Gastroesophageal sphincter (tissue), 4 donors: ENCODE measurements around the gene HS2ST1. TPM values are rescaled to one million over a fixed set of nuclear protein-coding genes. Genes with fewer than 3 reads are reported as not detected.

ENCODE experiments used
- ATAC-seq: fragments of 150-250 bp; one replicate; pipeline ENCODE4 v1.9.1; 2016; ENCODE audit warnings: mild to moderate bottlenecking, moderate library complexity
- H3K27ac ChIP-seq, 4 donors: fragments of 200-600 bp; sonication (generic) in 3 of 4; 1 replicate in 3 of 4; 2 replicates in 1 of 4; pipeline ENCODE4 v1.5.1; 2016 to 2019
- H3K27me3 ChIP-seq: fragments of 200-600 bp; sonication (generic); one replicate; pipeline ENCODE4 v1.5.1; 2019
- H3K36me3 ChIP-seq, 2 donors: fragments of 200-600 bp; sonication (generic); one replicate each; pipeline ENCODE4 v1.5.1; 2019; ENCODE audit warnings: control low read depth in 1 of 2
- H3K4me1 ChIP-seq, 3 donors: fragments of 200-600 bp; sonication (generic); 1 replicate in 2 of 3; 2 replicates in 1 of 3; pipeline ENCODE4 v1.5.1; 2016 to 2019; ENCODE audit warnings: control low read depth in 2 of 3
- H3K4me3 ChIP-seq, 2 donors: fragments of 200-600 bp; sonication (generic); one replicate each; pipeline ENCODE4 v1.5.1; 2019; ENCODE audit warnings: mild to moderate bottlenecking in 1 of 2, moderate library complexity in 1 of 2
- H3K9me3 ChIP-seq, 3 donors: fragments of 200-600 bp; sonication (generic); one replicate each; pipeline ENCODE4 v1.5.1; 2017 to 2019; ENCODE audit warnings: control low read depth in 2 of 3
- EP300 ChIP-seq: sonication (generic); formaldehyde crosslinking; IDR thresholded peaks from one replicate; pipeline ENCODE4 v1.6.1; 2017; ENCODE audit warnings: antibody characterized with exemption, mild to moderate bottlenecking
- POLR2A ChIP-seq, 2 donors: fragments of 450-650 bp; IDR thresholded peaks; one replicate each; pipeline ENCODE4 v1.6.1; 2017; ENCODE audit warnings: antibody characterized with exemption in 2 of 2, mild to moderate bottlenecking in 2 of 2, moderate library complexity in 1 of 2
- POLR2AphosphoS5 ChIP-seq: sonication (generic); formaldehyde crosslinking; IDR thresholded peaks from one replicate; pipeline ENCODE4 v1.6.1; 2017; ENCODE audit warnings: antibody characterized with exemption
- WGBS, 2 donors: methylation state at CpG; one replicate each; pipeline ENCODE4 v1.1.5; 2018; ENCODE audit warnings: low coverage in 1 of 2; 5-methylcytosine and 5-hydroxymethylcytosine counted together
- total RNA-seq, 4 donors: library from RNA; depleted of rRNA; stranded (reverse); fragments of >200 nt; gene quantifications; one replicate each; pipeline ENCODE4 v1.1.0, GENCODE V29; 2016
- TF ChIP-seq, protein P1 (sequence below), 4 experiments: fragments of 200-600 bp in 2 of 4; fragments of 450-650 bp in 2 of 4; sonication (generic) in 1 of 4; IDR thresholded peaks; one replicate each; pipeline ENCODE4 v1.5.1; 2017 to 2019; ENCODE audit warnings: antibody characterized with exemption in 4 of 4, mild to moderate bottlenecking in 2 of 4, moderate library complexity in 2 of 4

The HS2ST1 gene
- total RNA-seq, 4 donors from 2014 or later = 10.3 to 17.0 (median 11.7) TPM

DNA sequence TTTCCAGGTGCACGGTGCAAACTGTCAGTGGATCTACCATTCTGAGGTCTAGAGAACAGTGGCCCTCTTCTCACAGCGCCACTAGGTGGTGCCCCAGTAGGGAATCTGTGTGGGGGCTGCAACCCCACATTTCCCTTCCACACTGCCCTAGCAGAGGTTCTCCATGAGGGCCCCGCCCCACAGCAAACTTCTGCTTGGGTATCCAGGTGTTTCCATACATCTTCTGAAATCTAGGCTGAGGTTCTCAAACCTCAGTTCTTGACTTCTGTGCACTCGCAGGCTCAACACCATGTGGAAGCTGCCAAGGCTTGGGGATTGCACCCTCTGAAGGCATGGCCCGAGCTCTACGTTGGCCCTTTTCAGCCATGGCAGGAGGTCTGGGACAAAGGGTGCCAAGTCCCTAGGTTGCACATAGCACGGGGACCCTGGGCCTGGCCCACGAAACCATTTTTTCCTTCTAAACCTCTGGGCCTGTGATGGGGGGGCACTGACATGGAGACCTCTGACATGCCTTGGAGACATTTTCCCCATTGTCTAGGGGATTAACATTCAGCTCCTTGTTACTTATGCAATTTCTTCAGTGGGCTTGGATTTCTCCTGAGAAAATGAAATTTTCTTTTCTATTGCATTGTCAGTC lies 10.0 kb downstream of the HS2ST1 start:
- H3K27ac ChIP-seq = no peak overlapping the region
- no peaks in the 10 kb centered on the region for H3K4me1 ChIP-seq
- no peak for TF ChIP-seq POLR2AphosphoS5
- no peak for TF ChIP-seq POLR2A (IDR thresholded peaks at IDR 0.05)
- TF ChIP-seq, protein P1, sequence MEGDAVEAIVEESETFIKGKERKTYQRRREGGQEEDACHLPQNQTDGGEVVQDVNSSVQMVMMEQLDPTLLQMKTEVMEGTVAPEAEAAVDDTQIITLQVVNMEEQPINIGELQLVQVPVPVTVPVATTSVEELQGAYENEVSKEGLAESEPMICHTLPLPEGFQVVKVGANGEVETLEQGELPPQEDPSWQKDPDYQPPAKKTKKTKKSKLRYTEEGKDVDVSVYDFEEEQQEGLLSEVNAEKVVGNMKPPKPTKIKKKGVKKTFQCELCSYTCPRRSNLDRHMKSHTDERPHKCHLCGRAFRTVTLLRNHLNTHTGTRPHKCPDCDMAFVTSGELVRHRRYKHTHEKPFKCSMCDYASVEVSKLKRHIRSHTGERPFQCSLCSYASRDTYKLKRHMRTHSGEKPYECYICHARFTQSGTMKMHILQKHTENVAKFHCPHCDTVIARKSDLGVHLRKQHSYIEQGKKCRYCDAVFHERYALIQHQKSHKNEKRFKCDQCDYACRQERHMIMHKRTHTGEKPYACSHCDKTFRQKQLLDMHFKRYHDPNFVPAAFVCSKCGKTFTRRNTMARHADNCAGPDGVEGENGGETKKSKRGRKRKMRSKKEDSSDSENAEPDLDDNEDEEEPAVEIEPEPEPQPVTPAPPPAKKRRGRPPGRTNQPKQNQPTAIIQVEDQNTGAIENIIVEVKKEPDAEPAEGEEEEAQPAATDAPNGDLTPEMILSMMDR (IDR thresholded peaks at IDR 0.05) = no peak
- no peak for TF ChIP-seq EP300
- H3K36me3 ChIP-seq = no peaks in the 10 kb centered on the region
- no peak for ATAC-seq
- WGBS, 2 donors = 92 to 100% methylated on average over 1 to 2 of the region's 8 CpGs
- H3K4me3 ChIP-seq = no peak overlapping the region
- peaks cover 0 to 8% (median 0%) of the 10 kb centered on the region in 3 donors for H3K9me3 ChIP-seq
- no peaks in the 10 kb centered on the region for H3K27me3 ChIP-seq

DNA sequence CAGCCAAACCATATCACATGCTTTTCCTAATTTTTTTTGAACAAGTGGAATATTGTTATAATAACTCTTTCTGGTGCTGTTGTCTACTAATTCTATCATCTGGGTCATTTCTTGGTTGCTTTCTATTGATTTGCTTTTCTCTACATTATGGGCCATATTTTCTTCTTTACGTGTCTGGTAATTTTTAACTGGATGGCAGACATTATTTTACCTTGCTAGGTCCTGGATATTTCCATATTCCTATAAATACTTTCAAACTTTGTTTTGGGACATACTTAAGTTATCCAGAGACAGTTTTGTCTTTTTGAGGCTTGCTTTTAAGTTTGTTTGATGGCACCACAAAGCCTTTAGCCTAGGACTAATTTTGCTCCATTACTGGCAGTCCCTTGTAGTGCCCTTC lies 11.3 kb downstream of the HS2ST1 start:
- TF ChIP-seq, protein P1 (IDR thresholded peaks at IDR 0.05) = no peak
- TF ChIP-seq POLR2A (IDR thresholded peaks at IDR 0.05) = no peak
- TF ChIP-seq POLR2AphosphoS5 = no peak
- no peak for TF ChIP-seq EP300
- Histone ChIP-seq H3K27ac (no peak overlapping the region), H3K4me3 (no peak overlapping the region), H3K9me3 (peaks cover 0 to 8% (median 0%) of the 10 kb centered on the region in 3 donors), H3K4me1 (no peaks in the 10 kb centered on the region), H3K27me3 (no peaks in the 10 kb centered on the region), H3K36me3 (no peaks in the 10 kb centered on the region)
- no peak for ATAC-seq
- WGBS, 2 donors = 96 to 100% methylated on average over 1 of the region's 1 CpG

DNA sequence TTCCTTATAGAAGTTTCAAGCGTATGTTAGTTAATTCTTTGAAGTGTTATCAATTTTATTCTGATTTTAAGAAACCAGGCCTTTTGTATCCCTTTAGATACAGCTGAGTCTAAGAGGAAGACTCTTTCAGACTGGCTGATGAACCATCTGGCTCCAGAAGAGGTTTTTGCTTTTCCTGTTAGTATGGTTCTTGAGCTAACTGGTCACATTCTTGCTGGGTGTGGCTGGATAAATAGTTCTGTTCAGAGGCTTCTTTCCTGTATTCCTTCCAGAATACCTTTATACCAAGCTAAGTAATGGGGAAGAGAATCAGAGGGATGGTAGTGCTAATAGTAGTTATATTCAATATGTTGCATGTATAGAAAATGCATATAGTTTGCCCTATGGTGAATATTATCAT lies 12.4 kb downstream of the HS2ST1 start:
- H3K27ac ChIP-seq = no peak overlapping the region
- H3K27me3 ChIP-seq = no peaks in the 10 kb centered on the region
- H3K4me1 ChIP-seq = no peaks in the 10 kb centered on the region
- 85 to 94% methylated on average over 1 of the region's 1 CpG for WGBS, 2 donors
- H3K4me3 ChIP-seq = no peak overlapping the region
- TF ChIP-seq, protein P1 (IDR thresholded peaks at IDR 0.05) = no peak
- TF ChIP-seq POLR2A (IDR thresholded peaks at IDR 0.05) (no peak), POLR2AphosphoS5 (no peak), EP300 (no peak)
- ATAC-seq = no peak
- peaks cover 0 to 8% (median 0%) of the 10 kb centered on the region in 3 donors for H3K9me3 ChIP-seq
- no peaks in the 10 kb centered on the region for H3K36me3 ChIP-seq

DNA sequence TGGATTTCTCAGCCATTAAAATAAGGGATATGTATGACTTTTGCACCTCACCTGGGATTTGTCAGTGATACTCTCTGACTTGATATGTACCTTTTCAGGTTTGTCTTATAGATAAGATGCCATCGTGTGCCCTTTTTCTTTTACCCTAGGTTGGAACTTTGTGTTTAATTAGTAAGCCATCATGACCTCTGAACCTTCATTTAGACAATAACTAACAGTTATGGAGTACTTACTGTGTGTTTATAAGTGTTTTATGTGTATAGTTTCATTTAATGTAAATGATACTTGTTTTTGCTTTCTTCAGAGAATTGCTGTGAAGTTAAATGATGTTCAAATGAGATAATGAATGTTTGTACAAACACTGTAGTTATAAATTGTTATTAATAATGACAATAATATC lies 14.4 kb downstream of the HS2ST1 start:
- H3K4me1 ChIP-seq = no peaks in the 10 kb centered on the region
- 48 to 100% methylated on average over 1 of the region's 1 CpG for WGBS, 2 donors
- H3K36me3 ChIP-seq = no peaks in the 10 kb centered on the region
- no peak for TF ChIP-seq POLR2A (IDR thresholded peaks at IDR 0.05)
- TF ChIP-seq, protein P1 (IDR thresholded peaks at IDR 0.05) = no peak
- no peak for TF ChIP-seq EP300
- no peak for TF ChIP-seq POLR2AphosphoS5
- H3K9me3 ChIP-seq = no peaks in the 10 kb centered on the region
- no peak for ATAC-seq
- no peaks in the 10 kb centered on the region for H3K27me3 ChIP-seq
- no peak overlapping the region for H3K4me3 ChIP-seq
- no peak overlapping the region for H3K27ac ChIP-seq

GRCh38 chr1:86933051-86933450 lies 18.6 kb downstream of the HS2ST1 start:
- Histone ChIP-seq H3K36me3 (no peaks in the 10 kb centered on the region), H3K27me3 (no peaks in the 10 kb centered on the region), H3K9me3 (no peaks in the 10 kb centered on the region), H3K4me1 (no peaks in the 10 kb centered on the region), H3K4me3 (no peak overlapping the region), H3K27ac (no peak overlapping the region)
- 91 to 94% methylated on average over 3 of the region's 3 CpGs for WGBS, 2 donors
- TF ChIP-seq POLR2A (IDR thresholded peaks at IDR 0.05) (no peak), POLR2AphosphoS5 (no peak), EP300 (no peak)
- TF ChIP-seq, protein P1 (IDR thresholded peaks at IDR 0.05) = no peak
- no peak for ATAC-seq
